T-helper 1 cell treated with Interleukin-12 subunit alpha and Interleukin-12 subunit beta and Interleukin-4 antibody, amounts not matched to agents 30 μg/mL and 1 μg/mL, for 36 hours (primary cell): ENCODE results near the gene METTL8.

Source experiments
- H3K27ac Mint-ChIP-seq: one replicate; pipeline ENCODE4 v1.8.0; 2021; ENCODE audit warnings: mild to moderate bottlenecking, mixed read lengths
- H3K27me3 Mint-ChIP-seq: one replicate; pipeline ENCODE4 v1.8.0; 2021; ENCODE audit warnings: low read depth, mixed read lengths
- H3K36me3 Mint-ChIP-seq: one replicate; pipeline ENCODE4 v1.8.0; 2021; ENCODE audit warnings: low read depth, mixed read lengths
- H3K4me1 Mint-ChIP-seq: one replicate; pipeline ENCODE4 v1.8.0; 2021; ENCODE audit warnings: low read depth, mixed read lengths
- H3K4me3 Mint-ChIP-seq: one replicate; pipeline ENCODE4 v1.8.0; 2021; ENCODE audit warnings: mild to moderate bottlenecking, moderate library complexity, mixed read lengths
- H3K9me3 Mint-ChIP-seq: one replicate; pipeline ENCODE4 v1.8.0; 2021; ENCODE audit warnings: mixed read lengths

The METTL8 gene

DNA sequence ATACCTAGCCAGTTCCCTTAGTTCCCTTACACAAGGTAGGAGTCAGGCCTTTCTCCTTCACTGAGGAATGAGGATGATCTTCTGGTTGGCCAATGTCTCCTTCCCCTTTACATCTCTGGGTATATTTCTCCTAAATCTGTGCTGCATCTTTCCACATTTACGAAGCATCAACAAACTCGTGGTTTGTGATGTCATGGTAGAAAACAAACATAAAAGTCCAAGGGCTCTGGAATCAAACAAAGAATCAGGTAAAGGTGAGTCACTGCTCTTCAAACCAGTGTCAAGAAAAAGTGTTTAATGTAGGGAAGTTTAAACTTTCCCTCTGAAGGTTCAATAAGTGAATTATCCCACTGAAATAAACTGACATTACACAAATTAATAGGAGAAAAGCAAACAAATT lies 122.9 kb downstream of the METTL8 start:
- Mint-ChIP-seq H3K4me1 (peaks cover 5% of the 10 kb centered on the region), H3K4me3 (no peak overlapping the region), H3K27ac (no peak overlapping the region), H3K9me3 (peaks cover 25% of the 10 kb centered on the region), H3K36me3 (peaks cover 20% of the 10 kb centered on the region), H3K27me3 (no peaks in the 10 kb centered on the region)

DNA sequence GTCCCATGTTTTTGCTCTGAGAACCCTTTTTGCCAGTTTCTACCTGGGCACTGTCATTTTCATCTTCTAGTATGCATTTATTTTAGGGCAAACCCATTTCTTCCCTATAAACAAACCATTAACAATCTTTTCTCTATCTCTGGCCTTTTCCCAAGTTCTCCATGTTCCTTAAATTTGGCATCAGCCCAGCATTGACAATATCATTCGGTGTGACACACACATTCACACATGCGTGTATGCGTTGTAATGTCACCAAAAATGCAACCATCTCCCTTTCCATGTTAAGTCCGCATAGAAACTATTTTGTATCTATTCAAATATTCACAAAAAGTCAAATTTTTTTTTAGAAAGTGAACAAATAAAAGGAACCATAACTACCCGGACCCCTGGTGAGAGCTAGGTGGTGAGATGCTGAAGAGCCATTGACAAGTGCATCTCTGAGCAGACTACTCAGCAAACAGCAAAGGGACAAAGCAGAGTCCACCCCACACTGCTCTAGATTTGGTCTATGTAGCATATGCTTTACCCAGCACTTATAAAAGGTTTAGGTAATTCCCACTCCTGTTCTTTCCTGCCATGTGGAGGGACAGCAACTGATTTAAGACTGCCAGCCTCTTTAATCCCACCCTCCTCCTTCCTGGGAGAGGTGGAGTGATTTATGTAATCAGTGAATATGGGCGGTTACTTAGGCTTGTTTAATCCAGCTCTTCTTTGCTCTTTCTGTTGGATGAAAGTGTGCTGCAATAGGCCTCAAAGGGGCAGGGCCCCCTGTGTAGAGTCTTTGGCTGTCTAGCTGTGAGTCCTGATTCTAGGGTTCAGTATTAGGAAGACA lies 124.1 kb downstream of the METTL8 start:
- peaks cover 25% of the 10 kb centered on the region for H3K9me3 Mint-ChIP-seq
- no peaks in the 10 kb centered on the region for H3K27me3 Mint-ChIP-seq
- no peak overlapping the region for H3K4me3 Mint-ChIP-seq

DNA sequence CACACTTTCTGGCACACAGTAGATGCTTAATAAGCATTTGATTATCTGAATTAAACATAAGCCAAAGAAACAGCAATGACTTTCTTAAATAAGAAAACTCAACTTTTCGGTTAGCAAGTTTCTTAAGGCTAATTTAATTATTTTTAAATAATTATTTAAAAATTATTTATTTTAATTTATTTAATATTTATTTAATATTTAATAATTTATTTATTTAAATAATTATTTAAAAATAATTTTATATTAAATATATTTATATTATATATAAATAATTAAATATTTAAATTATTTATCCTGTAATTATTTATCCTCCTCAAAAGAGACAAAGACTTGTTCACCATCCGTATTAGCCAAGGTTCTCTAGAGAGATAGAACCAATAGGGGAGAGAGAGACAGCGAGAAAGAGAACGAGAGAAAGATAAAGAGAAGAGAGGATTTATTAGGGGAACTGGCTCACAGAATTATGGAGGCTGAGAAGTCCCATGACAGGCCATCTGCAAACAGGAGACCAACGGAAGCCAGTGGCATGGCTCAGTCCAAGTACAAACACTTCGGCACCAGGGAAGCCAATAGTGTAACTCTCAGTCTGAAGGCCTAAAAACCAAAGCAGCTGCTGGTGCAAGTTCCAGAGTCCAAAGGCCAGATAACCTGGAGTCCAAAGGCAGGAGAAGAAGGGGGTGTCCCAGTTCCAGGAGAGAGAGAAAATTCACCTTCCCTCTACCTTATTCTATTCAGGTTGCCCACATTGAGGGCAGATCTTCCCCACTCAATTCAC lies 125.3 kb downstream of the METTL8 start:
- H3K27me3 Mint-ChIP-seq: no peaks in the 10 kb centered on the region
- H3K4me1 Mint-ChIP-seq: no peaks in the 10 kb centered on the region
- H3K4me3 Mint-ChIP-seq: no peak overlapping the region
- H3K36me3 Mint-ChIP-seq: peaks cover 15% of the 10 kb centered on the region
- no peak overlapping the region for H3K27ac Mint-ChIP-seq
- H3K9me3 Mint-ChIP-seq: peaks cover 22% of the 10 kb centered on the region

More for the DNA sequence above, 124.1 kb downstream of the METTL8 start:
- Mint-ChIP-seq H3K4me1 (peaks cover 5% of the 10 kb centered on the region), H3K27ac (no peak overlapping the region), H3K36me3 (peaks cover 20% of the 10 kb centered on the region)

DNA sequence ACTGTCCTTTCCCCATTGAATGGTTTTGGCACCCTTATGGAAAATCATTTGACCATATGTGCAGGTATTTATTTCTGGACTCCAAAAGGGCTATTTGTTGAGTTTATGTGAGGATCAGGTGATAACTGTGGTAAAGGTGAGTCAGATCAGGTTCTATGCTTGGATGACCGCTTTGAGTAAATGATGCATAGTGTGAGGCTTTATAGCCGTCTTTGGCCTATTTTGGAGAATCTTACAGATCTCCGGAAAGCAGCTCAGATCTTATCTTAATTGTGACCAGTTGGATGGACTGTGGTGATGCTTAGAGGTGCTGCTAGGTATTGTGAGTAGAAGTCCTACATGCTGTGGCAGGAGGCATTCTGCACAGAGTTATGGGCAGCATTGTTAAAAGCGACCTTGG lies 126.2 kb downstream of the METTL8 start:
- H3K27me3 Mint-ChIP-seq: no peaks in the 10 kb centered on the region
- no peak overlapping the region for H3K27ac Mint-ChIP-seq
- no peak overlapping the region for H3K4me3 Mint-ChIP-seq
- H3K9me3 Mint-ChIP-seq: peaks cover 20% of the 10 kb centered on the region
- H3K36me3 Mint-ChIP-seq: peaks cover 15% of the 10 kb centered on the region
- H3K4me1 Mint-ChIP-seq: no peaks in the 10 kb centered on the region

DNA sequence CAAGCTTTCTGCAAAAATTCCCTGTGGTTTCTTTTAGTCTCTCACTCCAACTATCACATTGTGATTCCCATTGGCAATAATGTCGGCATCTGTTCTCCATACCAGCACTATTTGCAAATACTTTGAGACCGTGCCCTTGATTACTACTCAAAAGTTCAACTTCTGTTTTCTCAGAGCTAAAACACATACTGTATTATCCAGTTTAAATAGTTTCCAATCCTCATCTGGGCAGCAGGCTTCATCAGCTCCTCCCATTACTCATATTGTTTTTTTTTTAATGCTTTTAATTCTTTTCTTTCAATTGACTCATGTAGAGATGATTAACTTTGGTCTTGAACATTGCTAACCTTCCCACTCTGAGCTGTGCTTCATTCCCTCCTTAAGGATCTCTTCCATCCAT lies 135.8 kb downstream of the METTL8 start:
- no peaks in the 10 kb centered on the region for H3K4me1 Mint-ChIP-seq
- no peak overlapping the region for H3K27ac Mint-ChIP-seq
- no peak overlapping the region for H3K4me3 Mint-ChIP-seq
- H3K36me3 Mint-ChIP-seq: no peaks in the 10 kb centered on the region
- peaks cover 5% of the 10 kb centered on the region for H3K27me3 Mint-ChIP-seq
- no peaks in the 10 kb centered on the region for H3K9me3 Mint-ChIP-seq

DNA sequence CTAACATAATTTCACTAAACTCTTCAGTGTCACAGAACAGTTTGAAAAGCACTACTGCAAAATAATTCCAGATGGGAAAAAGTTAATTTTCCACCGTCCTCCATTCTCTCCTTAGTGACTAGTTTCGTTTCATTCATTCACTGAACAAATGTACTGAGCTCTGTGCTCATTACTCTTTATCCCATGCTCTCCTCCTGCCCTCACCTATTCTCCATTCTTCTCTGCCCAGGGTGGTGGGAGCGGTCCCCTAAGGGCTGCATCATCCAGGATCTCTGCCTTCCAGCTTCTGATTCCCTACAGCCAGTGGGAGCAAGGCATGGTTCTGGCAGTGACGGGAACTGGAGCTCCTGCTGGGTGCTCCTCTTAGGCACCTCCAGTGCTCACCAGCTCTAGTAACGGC lies 139.2 kb downstream of the METTL8 start:
- H3K36me3 Mint-ChIP-seq: no peaks in the 10 kb centered on the region
- peaks cover 5% of the 10 kb centered on the region for H3K27me3 Mint-ChIP-seq
- H3K4me1 Mint-ChIP-seq: no peaks in the 10 kb centered on the region
- H3K27ac Mint-ChIP-seq: no peak overlapping the region
- no peak overlapping the region for H3K4me3 Mint-ChIP-seq
- H3K9me3 Mint-ChIP-seq: no peaks in the 10 kb centered on the region

DNA sequence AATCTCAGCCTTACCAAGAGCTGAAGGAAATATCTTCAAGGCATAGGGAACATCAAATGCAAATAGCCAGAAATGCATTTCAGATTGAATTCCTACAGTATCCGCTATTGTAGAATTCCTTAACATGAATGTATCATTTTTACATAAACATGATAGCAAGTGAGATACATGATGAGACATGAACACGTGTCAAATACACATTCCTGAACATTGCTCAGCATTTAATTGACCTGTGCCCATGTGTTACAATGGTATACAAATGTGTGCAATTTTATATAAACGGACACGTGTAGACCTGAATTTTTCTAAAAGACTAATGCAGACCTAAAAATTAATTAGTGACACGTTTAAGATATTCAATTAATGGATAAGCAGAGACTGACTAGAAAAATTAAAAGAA lies 140.1 kb downstream of the METTL8 start:
- Mint-ChIP-seq H3K27me3 (peaks cover 5% of the 10 kb centered on the region), H3K36me3 (no peaks in the 10 kb centered on the region), H3K27ac (no peak overlapping the region)

DNA sequence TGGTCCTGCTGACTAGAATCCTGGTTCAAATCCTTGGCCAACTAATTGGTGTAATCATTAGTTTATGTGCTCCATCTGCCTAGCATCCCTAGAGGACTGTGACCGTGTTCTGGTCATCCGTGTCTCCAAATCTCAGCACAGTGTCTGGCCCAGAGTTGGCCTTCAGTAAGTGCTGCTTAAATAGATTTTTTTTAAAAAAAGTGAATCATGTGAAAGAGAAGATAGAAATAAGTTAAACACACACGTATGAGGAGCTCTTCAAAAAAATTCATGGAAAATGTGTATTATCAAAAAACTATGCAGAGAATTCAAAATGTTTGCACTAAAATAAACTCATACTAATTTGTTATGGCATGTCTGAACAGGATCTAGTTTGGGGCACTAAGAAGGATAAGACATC lies 143.8 kb downstream of the METTL8 start:
- no peak overlapping the region for H3K4me3 Mint-ChIP-seq
- no peaks in the 10 kb centered on the region for H3K36me3 Mint-ChIP-seq
- no peaks in the 10 kb centered on the region for H3K4me1 Mint-ChIP-seq
- H3K9me3 Mint-ChIP-seq: no peaks in the 10 kb centered on the region
- H3K27me3 Mint-ChIP-seq: peaks cover 6% of the 10 kb centered on the region
- H3K27ac Mint-ChIP-seq: no peak overlapping the region

More for the DNA sequence above, 140.1 kb downstream of the METTL8 start:
- Mint-ChIP-seq H3K9me3 (no peaks in the 10 kb centered on the region), H3K4me1 (no peaks in the 10 kb centered on the region), H3K4me3 (no peak overlapping the region)

DNA sequence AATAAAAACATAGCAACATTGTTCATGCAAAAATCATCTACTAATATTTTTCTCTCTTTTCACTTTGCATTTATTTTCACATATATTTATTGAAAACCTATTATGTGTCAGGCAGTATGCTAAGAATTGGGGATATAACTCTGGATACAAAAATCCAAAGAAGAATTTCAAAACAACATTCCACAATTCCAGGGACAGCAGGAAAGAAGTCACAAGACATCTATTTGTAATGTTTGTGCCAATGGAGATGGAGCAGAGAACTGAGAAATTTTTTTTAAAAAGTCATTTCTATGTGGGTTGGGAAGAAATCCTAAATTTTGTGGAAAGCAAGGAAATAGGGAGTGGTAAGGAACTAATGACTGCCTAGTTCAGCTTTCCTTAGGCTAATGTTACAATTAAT lies 144.5 kb downstream of the METTL8 start:
- Mint-ChIP-seq H3K4me3 (no peak overlapping the region), H3K4me1 (no peaks in the 10 kb centered on the region), H3K36me3 (no peaks in the 10 kb centered on the region)

DNA sequence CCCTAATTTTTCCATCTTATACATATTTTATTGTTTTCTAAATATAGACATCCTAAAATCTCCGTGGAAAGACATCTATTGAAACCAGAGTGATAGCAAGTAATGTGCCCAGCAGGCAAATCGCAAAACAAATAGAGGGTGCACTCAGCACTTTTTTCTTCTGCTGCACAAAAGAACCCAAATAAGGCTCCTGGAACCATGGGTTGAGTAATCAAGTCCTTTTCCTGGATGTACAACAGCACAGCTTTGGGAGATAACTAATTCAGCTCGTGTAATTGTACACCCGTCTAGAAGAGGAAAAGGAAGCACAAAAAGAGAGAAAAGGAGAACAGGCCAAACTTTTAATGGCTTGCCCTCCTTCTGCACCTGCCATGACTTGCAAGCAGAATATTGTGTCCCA lies 146.2 kb downstream of the METTL8 start:
- Mint-ChIP-seq H3K9me3 (no peaks in the 10 kb centered on the region), H3K36me3 (no peaks in the 10 kb centered on the region), H3K4me3 (no peak overlapping the region), H3K27ac (no peak overlapping the region), H3K27me3 (peaks cover 4% of the 10 kb centered on the region), H3K4me1 (no peaks in the 10 kb centered on the region)

More for the DNA sequence above, 144.5 kb downstream of the METTL8 start:
- Mint-ChIP-seq H3K27me3 (peaks cover 4% of the 10 kb centered on the region), H3K27ac (no peak overlapping the region), H3K9me3 (no peaks in the 10 kb centered on the region)

DNA sequence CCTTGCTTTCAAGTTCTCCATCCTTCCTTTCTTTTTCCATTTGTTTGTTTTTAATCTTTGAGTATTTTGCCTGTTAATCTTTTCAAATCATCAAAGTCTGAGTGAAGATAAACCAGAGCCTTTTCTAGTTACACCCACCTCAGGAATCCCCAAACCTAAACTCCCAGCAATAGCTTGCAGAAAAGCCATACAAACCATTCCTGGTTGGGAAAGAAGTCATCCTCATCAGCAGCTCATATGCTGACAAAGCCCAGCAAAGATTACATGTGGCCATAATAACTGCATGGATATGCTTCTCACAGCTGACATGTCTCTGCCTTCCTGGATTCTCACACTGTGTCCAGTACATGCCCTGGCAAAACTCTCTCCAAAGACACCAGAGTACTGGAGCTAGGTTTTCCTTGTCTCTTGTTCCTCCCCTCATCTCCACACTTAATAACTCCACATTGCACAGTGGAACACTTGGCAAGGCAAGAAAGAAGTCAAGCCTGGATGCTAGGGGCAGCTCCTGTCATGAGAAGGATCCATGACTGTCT lies 146.7 kb downstream of the METTL8 start:
- Mint-ChIP-seq H3K27me3 (peaks cover 4% of the 10 kb centered on the region), H3K27ac (no peak overlapping the region), H3K9me3 (no peaks in the 10 kb centered on the region), H3K36me3 (no peaks in the 10 kb centered on the region), H3K4me1 (no peaks in the 10 kb centered on the region), H3K4me3 (no peak overlapping the region)

DNA sequence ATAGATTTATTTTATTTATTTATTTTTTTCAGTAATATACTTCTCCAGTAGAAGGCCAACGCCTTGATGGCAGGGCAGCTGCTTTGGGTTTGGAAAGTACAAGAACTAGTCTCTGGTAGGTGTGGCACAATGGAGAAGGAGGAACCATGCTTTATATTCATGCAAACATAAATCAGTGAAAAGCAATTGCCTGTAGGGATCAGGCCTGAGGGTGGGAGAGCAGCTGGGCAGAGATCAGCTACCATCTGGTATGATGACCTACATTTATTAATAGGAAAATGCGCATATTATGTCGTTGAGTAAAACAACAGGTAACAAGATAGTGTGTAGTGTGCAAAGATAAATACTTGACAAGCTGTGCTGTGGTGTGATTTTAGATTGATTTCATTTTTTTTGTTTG lies 152.7 kb downstream of the METTL8 start:
- Mint-ChIP-seq H3K9me3 (no peaks in the 10 kb centered on the region), H3K4me3 (no peak overlapping the region), H3K27ac (no peak overlapping the region), H3K36me3 (no peaks in the 10 kb centered on the region), H3K27me3 (peaks cover 4% of the 10 kb centered on the region), H3K4me1 (no peaks in the 10 kb centered on the region)

DNA sequence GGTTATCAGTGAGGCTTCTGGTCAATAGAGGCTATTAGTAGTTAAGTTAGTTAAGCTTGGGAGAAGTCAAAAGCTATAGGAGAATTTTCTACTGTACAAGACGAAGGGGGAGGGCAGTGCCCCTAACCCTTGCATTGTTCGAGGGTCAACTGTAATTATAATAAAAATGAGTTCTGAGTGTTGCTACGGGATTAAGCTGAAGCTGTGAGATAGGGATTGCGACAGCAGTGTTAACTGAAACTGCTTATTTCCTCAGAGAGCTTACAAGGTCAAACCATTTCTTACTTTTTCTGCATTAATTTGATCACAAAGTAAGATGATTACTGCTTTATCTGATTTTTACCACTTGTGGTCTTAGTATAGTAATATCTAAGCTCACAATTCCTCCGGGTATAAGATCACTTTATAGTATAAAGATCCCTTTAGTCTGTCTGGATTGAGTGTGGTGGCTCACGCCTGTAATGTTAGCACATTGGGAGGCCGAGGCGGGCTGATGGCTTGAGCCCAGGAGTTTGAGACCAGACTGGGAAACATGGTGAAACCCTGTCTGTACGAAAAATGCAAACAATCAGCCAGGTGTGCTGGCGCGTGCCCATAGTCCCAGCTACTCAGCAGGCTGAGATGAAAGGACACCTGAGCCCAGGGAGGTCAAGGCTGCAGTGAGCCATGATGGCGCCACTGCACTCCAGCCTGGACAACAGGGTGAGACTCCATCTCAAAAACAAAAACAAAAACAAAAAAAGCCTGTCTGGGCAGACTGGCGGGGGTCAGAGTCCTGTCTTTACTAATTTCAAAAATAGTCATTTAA lies 153.6 kb downstream of the METTL8 start:
- Mint-ChIP-seq H3K36me3 (no peaks in the 10 kb centered on the region), H3K4me3 (no peak overlapping the region), H3K27ac (no peak overlapping the region), H3K27me3 (peaks cover 4% of the 10 kb centered on the region), H3K9me3 (no peaks in the 10 kb centered on the region), H3K4me1 (no peaks in the 10 kb centered on the region)

DNA sequence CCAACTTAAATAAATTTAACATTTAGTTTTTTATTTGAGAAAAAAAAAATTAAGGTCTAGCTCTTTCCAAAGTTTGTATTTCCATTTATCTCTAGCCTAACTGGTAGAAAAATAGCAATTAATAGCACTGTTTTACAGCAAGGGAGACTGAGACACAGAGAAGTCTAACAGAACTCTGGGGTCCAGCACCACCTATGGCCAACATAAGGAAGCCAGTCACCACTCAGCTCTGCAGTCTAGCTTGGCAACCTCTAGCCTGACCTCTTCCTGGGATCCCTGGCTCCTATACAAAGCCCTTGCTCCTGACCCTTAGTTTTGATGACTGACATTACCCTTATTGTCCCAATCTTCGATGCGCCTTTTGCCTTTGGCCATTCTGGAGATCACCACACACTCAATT lies 159.0 kb downstream of the METTL8 start:
- H3K4me1 Mint-ChIP-seq: no peaks in the 10 kb centered on the region
- H3K4me3 Mint-ChIP-seq: no peak overlapping the region
- no peak overlapping the region for H3K27ac Mint-ChIP-seq
- H3K9me3 Mint-ChIP-seq: no peaks in the 10 kb centered on the region
- H3K27me3 Mint-ChIP-seq: no peaks in the 10 kb centered on the region
- H3K36me3 Mint-ChIP-seq: no peaks in the 10 kb centered on the region
